Sigmoid colon (tissue), 4 donors: Measurements from ENCODE around the gene RAI14.

Experiments
- EP300 ChIP-seq, 4 donors: sonication (generic); formaldehyde crosslinking; IDR thresholded peaks; one replicate each; pipeline ENCODE4 v1.6.1; 2017; ENCODE audit warnings: antibody characterized with exemption in 4 of 4
- POLR2A ChIP-seq, 2 donors: fragments of 450-650 bp; IDR thresholded peaks; one replicate each; pipeline ENCODE4 v1.6.1; 2016; ENCODE audit warnings: antibody characterized with exemption in 2 of 2, mild to moderate bottlenecking in 2 of 2, moderate library complexity in 2 of 2
- POLR2AphosphoS5 ChIP-seq, 4 donors: sonication (generic); formaldehyde crosslinking; IDR thresholded peaks; one replicate each; pipeline ENCODE4 v1.6.1; 2017; ENCODE audit warnings: antibody characterized with exemption in 4 of 4
- TF ChIP-seq, protein P1 (sequence below), 4 experiments: fragments of 450-650 bp in 3 of 4; fragments of 200-600 bp in 1 of 4; IDR thresholded peaks; one replicate each; pipeline ENCODE4 v1.5.1; 2016 to 2019; ENCODE audit warnings: antibody characterized with exemption in 4 of 4, mild to moderate bottlenecking in 3 of 4, moderate library complexity in 2 of 4

DNA sequence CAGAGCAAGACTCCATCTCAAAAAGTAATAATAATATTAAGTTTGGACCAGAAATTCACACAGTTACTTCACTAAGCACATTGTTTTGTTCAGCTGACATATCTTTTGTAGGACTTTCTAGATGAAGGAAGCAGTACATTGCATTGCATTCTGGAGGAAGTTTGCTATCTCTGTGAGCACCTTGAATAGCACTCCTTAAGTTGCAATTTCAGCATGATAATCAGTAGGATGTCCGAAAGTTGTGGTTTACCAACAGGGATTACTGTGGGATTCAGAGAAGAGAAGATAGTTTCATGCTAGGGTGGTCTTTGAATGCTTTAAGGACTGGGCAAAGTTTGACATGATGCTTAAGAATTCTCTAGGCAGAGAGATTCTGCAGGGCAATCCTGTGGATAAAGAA, 164.5 kb downstream of the RAI14 start:
- TF ChIP-seq, protein P1, sequence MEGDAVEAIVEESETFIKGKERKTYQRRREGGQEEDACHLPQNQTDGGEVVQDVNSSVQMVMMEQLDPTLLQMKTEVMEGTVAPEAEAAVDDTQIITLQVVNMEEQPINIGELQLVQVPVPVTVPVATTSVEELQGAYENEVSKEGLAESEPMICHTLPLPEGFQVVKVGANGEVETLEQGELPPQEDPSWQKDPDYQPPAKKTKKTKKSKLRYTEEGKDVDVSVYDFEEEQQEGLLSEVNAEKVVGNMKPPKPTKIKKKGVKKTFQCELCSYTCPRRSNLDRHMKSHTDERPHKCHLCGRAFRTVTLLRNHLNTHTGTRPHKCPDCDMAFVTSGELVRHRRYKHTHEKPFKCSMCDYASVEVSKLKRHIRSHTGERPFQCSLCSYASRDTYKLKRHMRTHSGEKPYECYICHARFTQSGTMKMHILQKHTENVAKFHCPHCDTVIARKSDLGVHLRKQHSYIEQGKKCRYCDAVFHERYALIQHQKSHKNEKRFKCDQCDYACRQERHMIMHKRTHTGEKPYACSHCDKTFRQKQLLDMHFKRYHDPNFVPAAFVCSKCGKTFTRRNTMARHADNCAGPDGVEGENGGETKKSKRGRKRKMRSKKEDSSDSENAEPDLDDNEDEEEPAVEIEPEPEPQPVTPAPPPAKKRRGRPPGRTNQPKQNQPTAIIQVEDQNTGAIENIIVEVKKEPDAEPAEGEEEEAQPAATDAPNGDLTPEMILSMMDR (IDR thresholded peaks at IDR 0.05), result no peak
- no peak for TF ChIP-seq POLR2A (IDR thresholded peaks at IDR 0.05)
- no peak for TF ChIP-seq POLR2AphosphoS5 (IDR thresholded peaks at IDR 0.05)
- no peak for TF ChIP-seq EP300 (IDR thresholded peaks at IDR 0.05)
